CD4-positive, alpha-beta T cell treated with Interleukin-12 subunit alpha and Interleukin-12 subunit beta, for 1 hour (primary cell): ENCODE measurements around the gene PIAS1.
"Not testable (repeated sequence)": the region's sequence is repeated elsewhere in the genome, so short reads cannot be mapped to it uniquely, and the experiment has no call there.

Experiments
- DNase-seq: peaks from one replicate; pipeline ENCODE4 v3.0.0-alpha.2; 2020

Gene PIAS1

DNA sequence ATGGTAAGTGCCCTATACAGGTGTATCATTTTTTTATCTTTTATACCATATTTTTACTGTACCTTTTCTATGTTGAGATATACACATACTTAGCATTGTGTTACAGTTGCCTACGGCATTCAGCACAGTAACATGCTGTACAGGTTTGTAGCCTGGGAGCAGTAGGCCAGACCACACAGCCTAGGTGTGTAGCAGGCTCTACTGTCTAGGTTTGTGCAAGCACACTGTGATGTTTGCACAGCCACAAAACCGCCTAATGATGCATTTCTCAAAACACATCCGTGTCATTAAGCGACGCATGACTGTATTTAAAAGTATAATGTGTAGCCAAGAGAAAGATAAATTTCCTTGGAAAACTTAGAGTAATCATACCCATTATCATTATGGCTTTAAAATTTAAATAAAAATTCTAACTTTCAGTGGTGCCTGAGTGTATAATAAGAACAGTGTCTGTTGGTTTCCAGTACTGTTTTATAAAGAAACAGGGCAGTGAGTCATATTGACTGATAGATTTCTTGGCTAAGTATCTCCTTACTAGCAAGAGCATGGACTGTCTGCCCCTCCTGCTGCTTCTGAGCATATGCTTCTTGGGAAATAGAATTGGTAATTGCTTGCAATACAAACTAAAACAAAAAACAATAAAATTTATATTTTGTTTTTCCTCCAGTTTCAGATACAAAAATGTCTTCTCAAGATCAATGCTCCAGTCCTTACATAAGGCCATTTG, 132.7 kb downstream of the PIAS1 start:
- no peak for DNase-seq

- no peak for DNase-seq
Observed at GRCh38 chr15:68187559-68187958, 133.4 kb downstream of the PIAS1 start.

DNA sequence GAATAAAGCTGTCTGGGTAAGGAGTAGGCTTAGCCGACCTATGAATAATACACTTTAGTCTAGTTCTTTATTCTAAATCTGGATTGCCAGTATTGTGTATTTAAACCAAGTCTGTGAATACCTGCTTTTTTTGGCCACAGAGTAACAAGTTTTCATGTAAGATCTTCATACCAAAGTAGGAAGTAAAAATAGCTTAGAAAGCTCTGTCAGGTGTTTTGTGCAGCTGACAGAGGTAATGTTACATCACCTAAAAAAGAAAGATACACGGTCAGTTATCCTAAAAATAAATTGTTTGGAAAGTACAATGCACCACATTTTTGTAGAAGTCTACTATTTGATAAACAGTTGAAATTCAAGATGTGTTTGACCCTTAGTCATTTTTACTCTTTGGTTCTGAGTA, 134.5 kb downstream of the PIAS1 start:
- DNase-seq, result no peak

DNA sequence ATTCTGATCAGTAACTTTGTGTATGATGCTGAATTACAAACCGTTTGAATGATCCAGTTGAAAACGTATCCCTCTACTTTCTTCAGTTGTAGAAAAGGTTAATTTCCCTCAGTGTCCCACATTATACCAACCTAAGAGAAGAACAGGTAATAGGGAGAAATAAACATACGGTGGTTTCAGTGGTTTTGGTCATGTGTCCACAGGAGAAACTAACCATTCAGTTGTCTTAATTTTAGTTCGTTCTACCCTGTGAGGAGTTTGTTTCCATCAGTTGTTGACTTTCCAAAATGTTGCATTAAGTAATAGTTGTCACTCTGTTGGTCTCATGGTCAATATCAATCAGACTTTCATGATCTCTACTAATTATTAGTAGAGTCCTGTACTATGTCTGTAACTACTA, 135.9 kb downstream of the PIAS1 start:
- no peak for DNase-seq

DNA sequence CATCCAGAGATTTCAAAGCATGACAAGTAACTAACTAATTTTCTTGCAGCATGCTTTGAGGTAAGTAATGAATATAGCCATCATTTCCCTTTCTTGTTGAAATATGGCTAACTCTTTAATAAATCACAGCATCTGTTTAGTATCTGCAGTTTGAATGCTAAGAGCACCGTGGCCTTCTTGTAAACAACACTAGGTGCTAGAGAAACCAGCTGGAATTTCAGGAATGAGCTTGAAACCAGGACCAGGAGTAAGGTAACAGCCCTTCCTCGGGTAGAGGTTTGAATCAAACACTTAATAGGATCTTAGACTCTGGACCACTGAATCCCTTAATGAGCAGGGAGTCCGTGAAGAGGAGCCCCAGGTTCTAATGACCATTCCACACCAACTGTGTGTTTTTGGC, 137.4 kb downstream of the PIAS1 start:
- DNase-seq, result no peak

DNA sequence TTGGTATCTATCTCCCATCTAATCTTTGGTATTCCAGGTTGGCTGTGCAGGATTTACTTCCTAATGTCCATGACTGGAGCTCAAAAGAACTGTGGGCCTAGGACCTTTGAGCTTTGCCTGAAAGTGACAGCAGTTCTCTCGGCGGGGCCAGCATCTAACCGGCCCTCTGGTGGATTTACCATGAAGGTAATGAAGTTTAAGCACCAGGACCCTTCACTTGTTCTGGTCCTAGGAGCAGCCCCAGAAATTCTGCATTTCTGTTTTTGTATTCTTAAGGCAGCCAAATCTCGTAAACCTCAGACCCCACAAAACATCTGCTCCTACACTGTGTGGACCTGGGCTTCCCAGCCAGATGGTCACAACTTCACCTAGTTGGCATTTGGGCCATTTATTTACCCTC, 138.0 kb downstream of the PIAS1 start:
- DNase-seq, result no peak

- DNase-seq, result no peak
Observed at GRCh38 chr15:68192804-68193486, 138.8 kb downstream of the PIAS1 start.

DNA sequence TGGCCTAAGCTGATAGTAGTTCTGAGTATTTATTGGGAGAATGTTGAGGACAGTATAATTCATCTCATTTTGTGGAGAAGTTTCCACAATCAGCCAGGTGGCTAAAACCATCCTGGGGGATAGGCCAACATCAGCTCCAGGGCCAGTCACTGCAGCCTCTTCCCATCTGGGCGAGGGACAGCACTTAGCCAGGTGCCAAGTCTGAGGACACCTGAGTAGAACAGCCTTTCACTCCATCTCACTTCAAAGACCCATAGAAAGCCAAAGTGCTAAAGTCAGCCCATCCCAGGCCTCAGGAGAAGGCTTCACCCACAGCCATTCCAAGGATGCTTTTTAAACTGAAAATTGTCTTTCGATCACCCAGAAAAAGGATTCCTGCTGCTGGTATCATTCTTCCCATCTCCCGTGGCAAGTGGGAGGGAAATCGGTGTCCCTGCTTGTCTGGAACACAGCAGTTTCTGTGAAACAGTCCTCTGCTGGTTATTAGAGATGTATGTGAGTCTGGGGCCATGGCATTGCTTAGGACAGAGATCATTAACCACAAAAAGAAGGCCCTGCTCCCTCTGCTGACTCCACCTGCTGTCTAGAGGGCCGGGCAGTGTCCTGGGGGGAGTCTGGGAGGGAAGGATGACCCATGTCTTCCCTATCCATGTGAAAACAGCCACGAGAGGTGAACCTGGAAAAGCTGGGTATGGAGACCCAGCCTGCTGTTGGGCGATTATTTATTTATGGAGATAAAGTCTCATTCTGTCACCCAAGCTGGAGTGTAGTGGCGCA, 141.4 kb downstream of the PIAS1 start:
- no peak for DNase-seq

DNA sequence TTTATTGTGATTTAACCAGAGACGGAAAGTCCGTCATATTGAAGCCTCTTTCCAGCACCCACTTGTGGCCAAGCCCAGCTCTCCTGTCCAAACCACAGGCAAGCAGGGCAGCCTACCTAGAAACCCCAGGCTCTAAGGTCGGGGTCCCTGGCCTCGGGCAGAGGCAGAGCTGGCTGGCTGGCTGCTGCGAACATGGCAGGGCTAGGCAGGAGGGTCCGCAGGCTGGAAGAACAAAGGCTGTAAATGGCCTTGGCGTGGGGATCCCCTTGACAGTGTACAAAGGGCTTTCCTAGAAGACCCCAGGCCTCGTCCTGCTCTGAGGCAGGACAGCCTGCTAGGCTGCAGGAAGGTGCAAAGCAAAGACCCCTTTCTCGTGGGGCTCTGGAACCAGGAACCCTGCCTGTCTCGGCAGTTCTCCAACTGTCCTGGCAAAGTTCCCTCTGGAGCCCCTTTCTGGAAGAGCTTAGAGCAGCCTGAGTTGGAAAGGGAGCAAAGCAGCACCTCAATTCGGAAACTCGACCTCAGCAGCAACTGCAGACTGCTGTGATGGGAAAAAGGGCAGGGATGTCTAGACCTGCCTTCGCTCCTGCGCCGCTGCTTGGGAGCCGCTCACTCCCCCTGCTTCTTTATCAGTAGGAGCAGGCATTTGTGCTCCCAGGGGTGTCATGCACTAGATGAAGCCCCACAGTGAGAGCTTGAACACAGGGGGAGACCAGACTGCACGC, 142.5 kb downstream of the PIAS1 start:
- DNase-seq, result no peak

- DNase-seq, result no peak
Observed at GRCh38 chr15:68197170-68197492, 143.0 kb downstream of the PIAS1 start.

- no peak for DNase-seq
Observed at GRCh38 chr15:68197661-68198437, 143.7 kb downstream of the PIAS1 start.

DNA sequence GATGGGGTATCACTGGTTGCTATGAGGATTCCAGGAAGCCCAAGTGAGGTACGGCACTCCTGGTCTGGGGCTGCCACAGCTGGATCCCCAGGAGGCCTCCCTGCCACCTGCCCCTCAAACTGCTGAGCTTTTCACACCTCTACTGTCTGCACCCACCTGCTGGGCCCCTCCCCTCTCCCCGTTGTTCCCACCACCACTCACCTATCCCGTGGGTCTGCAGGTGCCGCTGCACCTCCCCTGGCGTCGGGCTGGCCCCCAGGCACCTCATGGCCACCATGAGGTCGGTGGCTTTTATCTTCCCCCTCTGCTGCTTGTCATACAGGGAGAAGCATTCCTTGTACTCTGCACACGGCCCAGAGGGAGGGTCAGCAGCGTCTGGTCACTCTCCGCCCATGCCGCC, 145.2 kb downstream of the PIAS1 start:
- DNase-seq, result no peak

- no peak for DNase-seq
Observed at GRCh38 chr15:68200016-68200861, 146.1 kb downstream of the PIAS1 start.

DNA sequence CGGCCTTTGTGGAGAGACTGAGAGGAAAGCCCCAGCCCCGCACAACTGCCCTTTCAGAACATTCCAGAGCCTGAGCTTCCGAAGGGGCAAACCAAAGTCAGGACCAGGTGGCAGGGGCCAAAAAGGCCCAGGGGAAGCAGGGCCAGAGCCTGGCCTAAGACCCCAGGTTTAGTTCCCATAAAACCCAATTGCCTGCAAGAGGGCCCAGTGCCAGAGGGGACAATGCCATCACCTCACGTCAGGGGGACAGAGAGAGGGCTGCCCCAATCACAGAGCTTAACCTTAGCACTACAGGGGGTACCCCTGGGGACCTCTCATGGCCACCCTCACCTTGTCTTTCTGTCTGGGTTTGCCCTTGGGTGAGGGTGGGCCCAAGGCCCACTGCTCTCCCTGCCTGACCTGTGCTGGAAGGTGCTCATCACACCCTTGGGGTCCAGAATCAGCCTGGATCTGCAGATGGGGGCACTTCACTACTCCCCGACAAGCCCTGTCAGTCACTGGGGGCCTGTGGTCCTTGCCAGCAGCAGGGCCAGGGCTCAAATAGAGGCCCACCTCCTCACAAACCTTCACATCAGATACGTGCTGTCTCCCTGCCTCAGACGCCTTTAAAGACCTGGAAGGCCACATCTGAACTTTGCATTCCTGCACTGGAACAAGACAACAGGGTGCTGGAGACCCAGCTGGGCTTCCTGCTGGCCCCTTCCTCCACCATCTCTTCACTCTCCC, 147.2 kb downstream of the PIAS1 start:
- DNase-seq, result no peak

DNA sequence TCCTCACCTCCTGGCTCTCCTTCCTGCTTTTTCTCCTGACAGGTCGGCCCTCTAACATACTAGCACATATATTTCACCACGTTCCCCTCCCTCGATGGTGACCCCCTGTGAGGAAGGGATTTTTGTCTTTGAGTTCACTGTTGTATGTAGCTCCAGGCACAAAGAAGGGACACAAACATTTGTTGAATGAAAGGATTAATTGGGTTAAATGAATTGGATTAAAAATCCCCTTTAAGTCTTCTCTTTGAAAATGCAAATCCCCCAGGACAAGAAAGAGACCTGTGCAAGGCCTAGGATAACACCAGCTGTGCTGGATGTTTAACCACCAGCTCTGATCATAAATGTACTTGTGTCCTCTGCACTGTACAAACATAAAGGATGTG, 147.8 kb downstream of the PIAS1 start:
- DNase-seq, result no peak

- not testable (repeated sequence) for DNase-seq
Observed at GRCh38 chr15:68202994-68203393, 148.9 kb downstream of the PIAS1 start.

DNA sequence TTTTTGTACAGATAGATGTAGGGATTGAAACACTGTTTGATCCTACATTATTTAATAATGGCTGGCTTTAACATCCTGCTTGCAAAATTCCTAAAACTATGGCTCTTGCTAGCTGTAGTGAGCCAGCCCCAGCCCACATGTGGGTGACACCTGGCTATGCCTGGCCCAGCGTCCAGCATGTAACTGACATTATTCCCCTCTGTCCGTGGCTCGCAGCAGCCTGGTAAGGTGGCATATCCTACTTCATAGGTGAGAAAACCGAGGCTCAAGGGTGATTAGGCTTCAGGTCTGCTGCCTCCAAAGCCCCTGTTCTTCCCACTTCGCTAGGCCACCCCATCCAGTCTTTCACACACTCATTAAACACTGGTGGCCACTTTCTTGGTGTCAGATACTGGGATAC, 149.4 kb downstream of the PIAS1 start:
- no peak for DNase-seq

GRCh38 chr15:68203956-68204355, 149.8 kb downstream of the PIAS1 start:
- no peak for DNase-seq

GRCh38 chr15:68204361-68204760, 150.2 kb downstream of the PIAS1 start:
- DNase-seq, result no peak

DNA sequence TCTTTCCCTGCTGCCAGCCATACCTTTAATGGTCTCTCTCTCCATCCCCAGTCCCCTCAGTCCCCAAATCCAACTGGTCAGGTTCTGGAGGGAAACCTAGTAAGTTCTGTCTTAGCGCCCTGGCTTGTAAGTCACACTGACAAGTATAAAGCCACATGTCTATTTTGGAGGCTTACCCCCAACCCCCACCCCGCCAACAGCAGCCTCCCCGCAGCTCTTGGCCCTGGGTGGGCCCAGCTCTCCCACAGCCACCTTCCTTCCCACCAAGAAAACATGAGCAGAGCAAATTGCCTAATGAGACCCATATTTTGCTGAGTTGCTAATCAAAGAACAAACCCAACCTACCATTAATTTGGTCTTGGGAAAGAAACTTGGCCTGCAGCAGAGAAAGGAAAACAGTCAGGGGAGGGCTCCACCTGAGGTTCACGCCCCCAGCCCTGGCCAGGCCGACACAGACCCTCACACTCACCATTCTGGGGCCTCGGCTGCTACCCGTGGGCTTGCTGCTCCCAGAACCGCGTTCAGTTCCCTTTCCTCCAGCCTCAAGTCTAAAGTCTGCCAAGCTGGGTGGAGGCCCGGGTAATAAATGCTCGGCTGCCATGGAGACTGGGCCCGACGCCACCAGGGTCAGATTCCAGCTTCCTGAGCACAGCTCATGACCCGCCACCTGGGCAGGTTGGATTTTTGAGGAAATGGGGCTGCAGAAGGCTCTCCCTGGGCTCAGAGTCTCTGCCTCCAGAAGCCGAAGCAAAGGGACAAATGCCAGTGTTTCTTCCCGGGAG, 150.9 kb downstream of the PIAS1 start, which contains the start of gene CALML4:
CALML4 (minus strand) TSS at position 557 of the 782 bp plus-strand sequence; CDS start at position 472, 85 bp downstream.
- DNase-seq, result no peak
